DND-41 (cell line): ENCODE results near the gene GEMIN7.

Source experiments
- ATAC-seq: fragments of 200-7000 bp; cut with Tn5 transposase; 3 replicates; pipeline ENCODE4 v1.9.1; 2021; ENCODE audit warnings: low read depth; ENCODE audit not compliant: insufficient read depth
- DNase-seq: peaks from one replicate; pipeline ENCODE4 v3.0.0-alpha.2; 2020
- H2AFZ ChIP-seq: 2 replicates; pipeline ENCODE4 v1.6.0; 2012; ENCODE audit warnings: low read depth, low read length
- H3K27ac ChIP-seq: 2 replicates; pipeline ENCODE4 v1.5.1; 2012; ENCODE audit warnings: low read length, inconsistent platforms
- H3K27me3 ChIP-seq: fragments of 200-600 bp; sonication (generic); 2 replicates; pipeline ENCODE4 v1.6.0; 2012; ENCODE audit warnings: low read length, mild to moderate bottlenecking, inconsistent platforms; ENCODE audit not compliant: insufficient read depth, poor library complexity
- H3K36me3 ChIP-seq: 2 replicates; pipeline ENCODE4 v1.5.1; 2012; ENCODE audit warnings: low read length, inconsistent platforms; ENCODE audit not compliant: insufficient read depth
- H3K4me1 ChIP-seq: 2 replicates; pipeline ENCODE4 v1.5.1; 2012; ENCODE audit warnings: mild to moderate bottlenecking, low read length; ENCODE audit not compliant: insufficient read depth
- H3K4me2 ChIP-seq: 2 replicates; pipeline ENCODE4 v1.6.0; 2012; ENCODE audit warnings: mild to moderate bottlenecking, moderate library complexity, low read length, inconsistent platforms; ENCODE audit not compliant: insufficient read depth
- H3K4me3 ChIP-seq, 2 experiments: fragments of 200-600 bp in 1 of 2; shearing (Covaris generic) in 1 of 2; 2 replicates each; pipeline ENCODE4 v1.5.1; 2012 to 2016; ENCODE audit warnings: inconsistent platforms in 2 of 2, low read length in 2 of 2, mild to moderate bottlenecking in 2 of 2, low read depth in 1 of 2, moderate library complexity in 1 of 2
- H3K79me2 ChIP-seq: 2 replicates; pipeline ENCODE4 v1.6.0; 2012; ENCODE audit warnings: low read length, inconsistent platforms; ENCODE audit not compliant: insufficient read depth
- H3K9ac ChIP-seq: 2 replicates; pipeline ENCODE4 v1.6.0; 2012; ENCODE audit warnings: low read depth, mild to moderate bottlenecking, inconsistent platforms, low read length, moderate library complexity
- H3K9me3 ChIP-seq: 2 replicates; pipeline ENCODE4 v1.5.1; 2012; ENCODE audit warnings: low read length, moderate library complexity, mild to moderate bottlenecking, inconsistent platforms; ENCODE audit not compliant: insufficient read depth, severe bottlenecking
- H4K20me1 ChIP-seq: 2 replicates; pipeline ENCODE4 v1.6.0; 2012; ENCODE audit warnings: low read length; ENCODE audit not compliant: insufficient read depth
- EZH2 ChIP-seq: IDR thresholded peaks from 3 replicates; pipeline ENCODE4 v1.6.1; 2012; ENCODE audit warnings: borderline replicate concordance, low read depth, mild to moderate bottlenecking, moderate library complexity, low read length, inconsistent platforms; ENCODE audit not compliant: severe bottlenecking
- TF ChIP-seq, protein P1 (sequence below): IDR thresholded peaks from 2 replicates; pipeline ENCODE4 v1.5.1; 2012; ENCODE audit warnings: borderline replicate concordance, low read length, moderate library complexity, mild to moderate bottlenecking; ENCODE audit not compliant: poor library complexity, severe bottlenecking; ENCODE audit errors: extremely low read depth

The GEMIN7 gene

DNA sequence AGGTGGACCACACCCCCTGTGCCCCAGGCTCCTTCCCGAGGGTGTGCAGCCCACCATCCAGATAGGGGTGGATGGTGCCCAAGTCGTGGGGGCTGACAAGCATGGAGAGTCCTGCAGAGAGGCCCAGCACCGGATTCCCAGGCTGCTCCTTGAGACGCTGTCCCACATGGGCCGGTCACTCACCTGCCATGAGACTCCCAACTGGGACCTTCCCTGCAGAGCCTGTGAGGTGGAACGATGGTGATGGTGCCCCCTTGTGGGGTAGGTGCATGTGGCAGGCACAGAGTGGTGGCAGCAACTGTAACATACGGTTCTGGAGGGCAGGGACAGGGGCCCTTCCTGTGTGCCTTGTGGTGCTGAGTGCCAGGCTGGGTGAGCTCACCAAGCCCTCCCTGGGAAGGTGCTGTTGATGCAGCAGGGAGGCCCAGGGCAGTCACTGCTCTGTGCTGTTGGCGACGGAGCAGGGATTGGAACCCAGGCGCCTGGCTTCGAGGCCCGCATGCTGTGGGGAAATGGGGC, 47.0 kb downstream of the GEMIN7 start:
- H3K79me2 ChIP-seq = peaks cover 90% of the 10 kb centered on the region
- H3K9me3 ChIP-seq = no peaks in the 10 kb centered on the region

DNA sequence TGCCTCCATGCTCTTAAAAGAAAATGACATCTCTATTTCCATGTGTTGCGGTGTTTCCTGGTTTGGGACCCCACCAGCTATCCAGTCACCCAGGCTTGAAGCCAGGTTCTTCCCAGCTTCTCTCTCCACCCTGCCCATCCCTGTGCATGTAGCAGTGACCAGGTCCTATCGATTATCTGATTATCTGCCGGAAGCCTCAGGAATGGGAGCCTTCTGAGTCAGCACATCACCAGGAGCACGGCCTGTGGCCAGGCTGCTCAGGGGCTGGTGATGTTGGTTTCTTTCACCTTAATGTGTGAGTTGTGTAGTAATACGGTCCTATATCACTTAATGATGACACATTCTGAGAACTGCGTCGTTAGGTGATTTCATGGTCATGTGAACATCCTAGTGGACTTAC, 47.6 kb downstream of the GEMIN7 start:
- H3K4me2 ChIP-seq = no peak overlapping the region
- TF ChIP-seq, protein P1, sequence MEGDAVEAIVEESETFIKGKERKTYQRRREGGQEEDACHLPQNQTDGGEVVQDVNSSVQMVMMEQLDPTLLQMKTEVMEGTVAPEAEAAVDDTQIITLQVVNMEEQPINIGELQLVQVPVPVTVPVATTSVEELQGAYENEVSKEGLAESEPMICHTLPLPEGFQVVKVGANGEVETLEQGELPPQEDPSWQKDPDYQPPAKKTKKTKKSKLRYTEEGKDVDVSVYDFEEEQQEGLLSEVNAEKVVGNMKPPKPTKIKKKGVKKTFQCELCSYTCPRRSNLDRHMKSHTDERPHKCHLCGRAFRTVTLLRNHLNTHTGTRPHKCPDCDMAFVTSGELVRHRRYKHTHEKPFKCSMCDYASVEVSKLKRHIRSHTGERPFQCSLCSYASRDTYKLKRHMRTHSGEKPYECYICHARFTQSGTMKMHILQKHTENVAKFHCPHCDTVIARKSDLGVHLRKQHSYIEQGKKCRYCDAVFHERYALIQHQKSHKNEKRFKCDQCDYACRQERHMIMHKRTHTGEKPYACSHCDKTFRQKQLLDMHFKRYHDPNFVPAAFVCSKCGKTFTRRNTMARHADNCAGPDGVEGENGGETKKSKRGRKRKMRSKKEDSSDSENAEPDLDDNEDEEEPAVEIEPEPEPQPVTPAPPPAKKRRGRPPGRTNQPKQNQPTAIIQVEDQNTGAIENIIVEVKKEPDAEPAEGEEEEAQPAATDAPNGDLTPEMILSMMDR = no peak
- TF ChIP-seq EZH2 = no peak
- H3K36me3 ChIP-seq = peaks cover 6% of the 10 kb centered on the region
- no peak for ATAC-seq
- H3K9me3 ChIP-seq = no peaks in the 10 kb centered on the region
- no peak overlapping the region for H3K27ac ChIP-seq
- DNase-seq = no peak
- no peak overlapping the region for H2AFZ ChIP-seq
- H3K9ac ChIP-seq = no peak overlapping the region
- peaks cover 89% of the 10 kb centered on the region for H3K79me2 ChIP-seq
- H3K27me3 ChIP-seq = no peaks in the 10 kb centered on the region
- no peaks in the 10 kb centered on the region for H3K4me1 ChIP-seq
- peaks cover 82% of the 10 kb centered on the region for H4K20me1 ChIP-seq
- H3K4me3 ChIP-seq = no peak overlapping the region

More for the DNA sequence above, 47.0 kb downstream of the GEMIN7 start:
- H2AFZ ChIP-seq = no peak overlapping the region
- H3K9ac ChIP-seq = no peak overlapping the region
- peak; percentile 70 for DNase-seq
- TF ChIP-seq, protein P1 = peak; percentile 91
- TF ChIP-seq EZH2 = no peak
- H4K20me1 ChIP-seq = peaks cover 85% of the 10 kb centered on the region
- H3K4me2 ChIP-seq = no peak overlapping the region
- ATAC-seq = peak; percentile 93
- H3K36me3 ChIP-seq = peaks cover 6% of the 10 kb centered on the region
- no peaks in the 10 kb centered on the region for H3K4me1 ChIP-seq
- H3K27me3 ChIP-seq = no peaks in the 10 kb centered on the region
- H3K27ac ChIP-seq = no peak overlapping the region
- H3K4me3 ChIP-seq = no peak overlapping the region

DNA sequence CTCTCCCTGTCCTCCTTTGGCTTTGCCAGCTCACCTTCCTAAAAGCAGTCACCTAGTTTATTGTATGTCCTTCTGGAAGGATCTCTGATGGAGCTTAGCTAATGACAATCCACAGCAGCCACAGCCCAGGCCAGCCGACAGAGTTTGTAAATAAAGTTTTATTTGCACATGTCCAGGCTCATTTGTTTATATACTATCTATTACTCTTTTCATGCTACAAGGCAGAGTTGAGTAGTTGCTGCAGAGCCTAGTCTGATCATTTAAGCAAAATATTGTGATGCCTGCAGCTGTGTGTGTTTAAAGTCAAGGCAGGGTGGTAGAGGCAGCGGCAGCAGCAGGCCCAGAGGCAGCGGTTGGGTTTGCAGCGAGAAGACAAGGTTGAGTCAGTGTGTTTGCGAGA, 49.1 kb downstream of the GEMIN7 start:
- H3K27me3 ChIP-seq = no peaks in the 10 kb centered on the region
- no peaks in the 10 kb centered on the region for H3K4me1 ChIP-seq
- H3K9me3 ChIP-seq = no peaks in the 10 kb centered on the region
- H3K4me3 ChIP-seq = no peak overlapping the region
- DNase-seq (no peak), ATAC-seq (no peak)
- no peak overlapping the region for H3K9ac ChIP-seq
- TF ChIP-seq EZH2 = no peak
- TF ChIP-seq, protein P1 = no peak
- peaks cover 86% of the 10 kb centered on the region for H3K79me2 ChIP-seq
- no peak overlapping the region for H3K27ac ChIP-seq
- H4K20me1 ChIP-seq = peaks cover 74% of the 10 kb centered on the region
- no peak overlapping the region for H3K4me2 ChIP-seq
- no peak overlapping the region for H2AFZ ChIP-seq
- H3K36me3 ChIP-seq = peaks cover 9% of the 10 kb centered on the region
